ENCODE results near the gene MRPL16. TPM values are rescaled to one million over a fixed set of nuclear protein-coding genes. Genes with fewer than 3 reads are reported as not detected.

The MRPL16 gene
- 45.5 TPM for polyA plus RNA-seq (2013, experiment 1 of 2)
- polyA plus RNA-seq (2013, experiment 2 of 2): 44.5 TPM

- Histone ChIP-seq H4K91ac (ENCODE audit: low read length) (peak within 1 kb of the TSS; percentile 80), H3K36me3 (ENCODE audit: control insufficient read depth in 1 of 2, insufficient read depth in 2 of 2, low read depth in 1 of 2, low read length in 2 of 2) (peaks cover 9 to 38% of the 10 kb centered on the region in 2 experiments), H2BK120ac (ENCODE audit: low read depth, low read length) (peak within 1 kb of the TSS; percentile 27), H3K27ac (ENCODE audit: low read length, poor library complexity, severe bottlenecking) (peak within 1 kb of the TSS; percentile 45), H2BK12ac (ENCODE audit: low read length in 2 of 2) (no peak within 1 kb of the TSS), H3K4me3 (ENCODE audit: insufficient read depth in 1 of 2, low read depth in 1 of 2, low read length in 2 of 2) (peak within 1 kb of the TSS; percentile 82 to 97), H2AFZ (ENCODE audit: low read depth, low read length) (peak within 1 kb of the TSS; percentile 98), H2BK15ac (ENCODE audit: low read depth, poor library complexity, severe bottlenecking) (no peak within 1 kb of the TSS), H3K23ac (ENCODE audit: low read length in 2 of 2) (peak within 1 kb of the TSS in 1 of 2 experiments; percentile 89), H3K9ac (ENCODE audit: low read length) (peak within 1 kb of the TSS; percentile 97), H3K4me1 (ENCODE audit: control insufficient read depth, insufficient read depth, low read depth, low read length) (no peaks in the 10 kb centered on the region), H3K14ac (ENCODE audit: low read length in 2 of 2) (no peak within 1 kb of the TSS), H2BK5ac (ENCODE audit: low read depth, low read length, poor library complexity, severe bottlenecking) (no peak within 1 kb of the TSS), H3K27me3 (ENCODE audit: control insufficient read depth in 1 of 2, insufficient read depth in 1 of 2, low read length in 2 of 2) (no peaks in the 10 kb centered on the region), H3K79me1 (replicated peaks; ENCODE audit: low read length, poor library complexity, severe bottlenecking) (peaks cover 15% of the 10 kb centered on the region), H3K4ac (ENCODE audit: low read depth in 1 of 2, low read length in 2 of 2) (peak within 1 kb of the TSS; percentile 79 to 99), H3K9me3 (ENCODE audit: control insufficient read depth, low read length) (no peaks in the 10 kb centered on the region), H2AK5ac (ENCODE audit: low read length, severe bottlenecking) (peak within 1 kb of the TSS; percentile 58), H3K4me2 (ENCODE audit: low read length, poor library complexity, severe bottlenecking) (peak within 1 kb of the TSS; percentile 92), H3K18ac (ENCODE audit: low read depth in 1 of 2, low read length in 2 of 2) (peak within 1 kb of the TSS; percentile 64 to 96), H4K8ac (ENCODE audit: low read length) (peak within 1 kb of the TSS; percentile 97)
- peak; percentile 86 for DNase-seq
- under 1% methylated on average over 54 of the region's 54 CpGs for WGBS
Measured at GRCh38 chr11:59810189-59810910, at the start of gene MRPL16. Gene MRPL16 (minus strand): TSS chr11:59810778. CDS start chr11:59810658, 120 bp downstream.

- no peak for DNase-seq
- Histone ChIP-seq H3K36me3 (ENCODE audit: control insufficient read depth in 1 of 2, insufficient read depth in 2 of 2, low read depth in 1 of 2, low read length in 2 of 2) (no peaks in the 10 kb centered on the region), H2AK5ac (ENCODE audit: low read length, severe bottlenecking) (no peak overlapping the region), H3K4me3 (ENCODE audit: insufficient read depth in 1 of 2, low read depth in 1 of 2, low read length in 2 of 2) (no peak overlapping the region), H2BK15ac (ENCODE audit: low read depth, poor library complexity, severe bottlenecking) (no peak overlapping the region), H3K79me1 (replicated peaks; ENCODE audit: low read length, poor library complexity, severe bottlenecking) (no peaks in the 10 kb centered on the region), H2BK5ac (ENCODE audit: low read depth, low read length, poor library complexity, severe bottlenecking) (no peak overlapping the region), H3K4me2 (ENCODE audit: low read length, poor library complexity, severe bottlenecking) (no peak overlapping the region), H3K9me3 (ENCODE audit: control insufficient read depth, low read length) (no peaks in the 10 kb centered on the region), H2AFZ (ENCODE audit: low read depth, low read length) (no peak overlapping the region), H3K4me1 (ENCODE audit: control insufficient read depth, insufficient read depth, low read depth, low read length) (no peaks in the 10 kb centered on the region), H3K14ac (ENCODE audit: low read length in 2 of 2) (no peak overlapping the region), H2BK12ac (ENCODE audit: low read length in 2 of 2) (no peak overlapping the region), H3K18ac (ENCODE audit: low read depth in 1 of 2, low read length in 2 of 2) (no peak overlapping the region), H3K27ac (ENCODE audit: low read length, poor library complexity, severe bottlenecking) (no peak overlapping the region), H3K23ac (ENCODE audit: low read length in 2 of 2) (no peak overlapping the region), H3K27me3 (ENCODE audit: control insufficient read depth in 1 of 2, insufficient read depth in 1 of 2, low read length in 2 of 2) (no peaks in the 10 kb centered on the region), H3K9ac (ENCODE audit: low read length) (no peak overlapping the region), H2BK120ac (ENCODE audit: low read depth, low read length) (no peak overlapping the region), H4K91ac (ENCODE audit: low read length) (no peak overlapping the region), H3K4ac (ENCODE audit: low read depth in 1 of 2, low read length in 2 of 2) (no peak overlapping the region), H4K8ac (ENCODE audit: low read length) (no peak overlapping the region)
Measured at GRCh38 chr11:59859673-59860072, 49.1 kb upstream of the MRPL16 start.

- WGBS: 63% methylated on average over 5 of the region's 10 CpGs
- no peak overlapping the region for H3K18ac ChIP-seq (ENCODE audit: low read depth in 1 of 2, low read length in 2 of 2)
- H3K9ac ChIP-seq (ENCODE audit: low read length): no peak overlapping the region
- no peak overlapping the region for H3K4me2 ChIP-seq (ENCODE audit: low read length, poor library complexity, severe bottlenecking)
- no peak overlapping the region for H2BK12ac ChIP-seq (ENCODE audit: low read length in 2 of 2)
- no peaks in the 10 kb centered on the region for H3K27me3 ChIP-seq (ENCODE audit: control insufficient read depth in 1 of 2, insufficient read depth in 1 of 2, low read length in 2 of 2)
- no peak overlapping the region for H2AFZ ChIP-seq (ENCODE audit: low read depth, low read length)
- peak; percentile 9 for DNase-seq
- no peak overlapping the region for H4K8ac ChIP-seq (ENCODE audit: low read length)
- no peaks in the 10 kb centered on the region for H3K79me1 ChIP-seq (replicated peaks; ENCODE audit: low read length, poor library complexity, severe bottlenecking)
- H3K9me3 ChIP-seq (ENCODE audit: control insufficient read depth, low read length): no peaks in the 10 kb centered on the region
- H3K4me1 ChIP-seq (ENCODE audit: control insufficient read depth, insufficient read depth, low read depth, low read length): no peaks in the 10 kb centered on the region
- H2BK15ac ChIP-seq (ENCODE audit: low read depth, poor library complexity, severe bottlenecking): no peak overlapping the region
- H3K27ac ChIP-seq (ENCODE audit: low read length, poor library complexity, severe bottlenecking): no peak overlapping the region
- no peaks in the 10 kb centered on the region for H3K36me3 ChIP-seq (ENCODE audit: control insufficient read depth in 1 of 2, insufficient read depth in 2 of 2, low read depth in 1 of 2, low read length in 2 of 2)
- no peak overlapping the region for H3K23ac ChIP-seq (ENCODE audit: low read length in 2 of 2)
- no peak overlapping the region for H3K14ac ChIP-seq (ENCODE audit: low read length in 2 of 2)
- no peak overlapping the region for H2BK120ac ChIP-seq (ENCODE audit: low read depth, low read length)
- no peak overlapping the region for H3K4me3 ChIP-seq (ENCODE audit: insufficient read depth in 1 of 2, low read depth in 1 of 2, low read length in 2 of 2)
- no peak overlapping the region for H2AK5ac ChIP-seq (ENCODE audit: low read length, severe bottlenecking)
- no peak overlapping the region for H4K91ac ChIP-seq (ENCODE audit: low read length)
- no peak overlapping the region for H2BK5ac ChIP-seq (ENCODE audit: low read depth, low read length, poor library complexity, severe bottlenecking)
- H3K4ac ChIP-seq (ENCODE audit: low read depth in 1 of 2, low read length in 2 of 2): no peak overlapping the region
Measured at GRCh38 chr11:59857439-59858434, 47.2 kb upstream of the MRPL16 start.

GRCh38 chr11:59854871-59855270 lies 44.3 kb upstream of the MRPL16 start:
- H3K4me3 ChIP-seq (ENCODE audit: insufficient read depth in 1 of 2, low read depth in 1 of 2, low read length in 2 of 2): no peak overlapping the region
- H3K9ac ChIP-seq (ENCODE audit: low read length): no peak overlapping the region
- H3K9me3 ChIP-seq (ENCODE audit: control insufficient read depth, low read length): no peaks in the 10 kb centered on the region
- H2AFZ ChIP-seq (ENCODE audit: low read depth, low read length): no peak overlapping the region
- H4K91ac ChIP-seq (ENCODE audit: low read length): no peak overlapping the region
- no peak overlapping the region for H3K27ac ChIP-seq (ENCODE audit: low read length, poor library complexity, severe bottlenecking)
- H4K8ac ChIP-seq (ENCODE audit: low read length): no peak overlapping the region
- H3K18ac ChIP-seq (ENCODE audit: low read depth in 1 of 2, low read length in 2 of 2): no peak overlapping the region
- no peak for DNase-seq
- no peaks in the 10 kb centered on the region for H3K4me1 ChIP-seq (ENCODE audit: control insufficient read depth, insufficient read depth, low read depth, low read length)
- H2AK5ac ChIP-seq (ENCODE audit: low read length, severe bottlenecking): no peak overlapping the region
- no peak overlapping the region for H2BK120ac ChIP-seq (ENCODE audit: low read depth, low read length)
- H3K4ac ChIP-seq (ENCODE audit: low read depth in 1 of 2, low read length in 2 of 2): no peak overlapping the region
- H3K23ac ChIP-seq (ENCODE audit: low read length in 2 of 2): no peak overlapping the region
- H2BK5ac ChIP-seq (ENCODE audit: low read depth, low read length, poor library complexity, severe bottlenecking): no peak overlapping the region
- H3K79me1 ChIP-seq (replicated peaks; ENCODE audit: low read length, poor library complexity, severe bottlenecking): no peaks in the 10 kb centered on the region
- H3K14ac ChIP-seq (ENCODE audit: low read length in 2 of 2): no peak overlapping the region
- 67% methylated on average over 1 of the region's 2 CpGs for WGBS
- H3K36me3 ChIP-seq (ENCODE audit: control insufficient read depth in 1 of 2, insufficient read depth in 2 of 2, low read depth in 1 of 2, low read length in 2 of 2): no peaks in the 10 kb centered on the region
- no peak overlapping the region for H3K4me2 ChIP-seq (ENCODE audit: low read length, poor library complexity, severe bottlenecking)
- no peaks in the 10 kb centered on the region for H3K27me3 ChIP-seq (ENCODE audit: control insufficient read depth in 1 of 2, insufficient read depth in 1 of 2, low read length in 2 of 2)
- no peak overlapping the region for H2BK12ac ChIP-seq (ENCODE audit: low read length in 2 of 2)
- H2BK15ac ChIP-seq (ENCODE audit: low read depth, poor library complexity, severe bottlenecking): no peak overlapping the region
